CD14-positive monocyte (primary cell): ENCODE results near the gene AKT1S1. TPM values are rescaled to one million over a fixed set of nuclear protein-coding genes. Genes with fewer than 3 reads are reported as not detected.

ENCODE experiments used
- DNase-seq, 3 donors: peaks; one replicate each; pipeline ENCODE4 v3.0.0-alpha.2; 2011 to 2022
- H2AFZ ChIP-seq: 2 replicates; pipeline ENCODE4 v1.6.0; 2012; ENCODE audit warnings: mild to moderate bottlenecking, low read depth, low read length, inconsistent platforms; ENCODE audit not compliant: insufficient read depth, poor library complexity, severe bottlenecking
- H3K27ac ChIP-seq, 2 donors: 1 replicate in 1 of 2; 2 replicates in 1 of 2; pipeline ENCODE4 v1.5.1; 2012 to 2013; ENCODE audit warnings: low read length in 2 of 2, control low read depth in 1 of 2, inconsistent platforms in 1 of 2, low read depth in 1 of 2, mild to moderate bottlenecking in 1 of 2
- H3K27me3 ChIP-seq, 2 donors: one replicate each; pipeline versions ENCODE4 v1.6.0 to v1.6.1; 2011 to 2013; ENCODE audit warnings: low read length in 2 of 2; ENCODE audit not compliant: control insufficient read depth in 2 of 2, insufficient read depth in 2 of 2
- H3K36me3 ChIP-seq, 2 donors: replicated peaks in 1 of 2; 1 replicate in 1 of 2; 2 replicates in 1 of 2; pipeline versions ENCODE4 v1.5.1 to v1.6.1; 2012 to 2013; ENCODE audit warnings: low read length in 2 of 2, control low read depth in 1 of 2, inconsistent platforms in 1 of 2, mild to moderate bottlenecking in 1 of 2; ENCODE audit not compliant: insufficient read depth in 2 of 2, control insufficient read depth in 1 of 2
- H3K4me1 ChIP-seq, 2 donors: 1 replicate in 1 of 2; 2 replicates in 1 of 2; pipeline versions ENCODE4 v1.5.1 to v1.6.1; 2012 to 2013; ENCODE audit warnings: low read length in 2 of 2, control low read depth in 1 of 2, inconsistent platforms in 1 of 2, mild to moderate bottlenecking in 1 of 2, moderate library complexity in 1 of 2; ENCODE audit not compliant: insufficient read depth in 2 of 2, control insufficient read depth in 1 of 2
- H3K4me2 ChIP-seq: replicated peaks from 2 replicates; pipeline ENCODE3; 2012; ENCODE audit warnings: low read length, moderate library complexity, mild to moderate bottlenecking; ENCODE audit not compliant: poor library complexity, severe bottlenecking; ENCODE audit errors: extremely low read depth
- H3K4me3 ChIP-seq, 3 experiments: fragments of 200-600 bp in 1 of 3; sonication (generic) in 1 of 3; replicated peaks in 1 of 3; 1 replicate in 2 of 3; 2 replicates in 1 of 3; pipeline ENCODE4 v1.5.1; 2011 to 2013; ENCODE audit warnings: low read length in 3 of 3, mild to moderate bottlenecking in 3 of 3, control low read depth in 2 of 3, low read depth in 2 of 3, inconsistent platforms in 1 of 3, moderate library complexity in 1 of 3
- H3K79me2 ChIP-seq: 2 replicates; pipeline ENCODE4 v1.6.0; 2012; ENCODE audit warnings: mild to moderate bottlenecking, control low read depth, inconsistent platforms, low read length, moderate library complexity; ENCODE audit not compliant: insufficient read depth
- H3K9ac ChIP-seq: 2 replicates; pipeline ENCODE4 v1.6.0; 2017; ENCODE audit warnings: low read length, mild to moderate bottlenecking; ENCODE audit not compliant: insufficient read depth, poor library complexity, severe bottlenecking
- H3K9me3 ChIP-seq, 2 donors: replicated peaks in 1 of 2; 1 replicate in 1 of 2; 2 replicates in 1 of 2; pipeline versions ENCODE4 v1.5.1 to v1.6.1; 2012 to 2013; ENCODE audit warnings: low read length in 2 of 2, control low read depth in 1 of 2; ENCODE audit not compliant: control insufficient read depth in 1 of 2, insufficient read depth in 1 of 2
- H4K20me1 ChIP-seq: 2 replicates; pipeline ENCODE4 v1.6.0; 2012; ENCODE audit warnings: mild to moderate bottlenecking, low read length, control low read depth, moderate library complexity; ENCODE audit not compliant: insufficient read depth
- H3K27ac Mint-ChIP-seq, 7 donors: one replicate each; pipeline ENCODE4 v1.8.0; 2020; ENCODE audit warnings: mild to moderate bottlenecking in 7 of 7, mixed read lengths in 7 of 7, moderate library complexity in 6 of 7, inconsistent platforms in 2 of 7
- H3K27me3 Mint-ChIP-seq, 3 donors: one replicate each; pipeline ENCODE4 v1.8.0; 2021 to 2022; ENCODE audit warnings: low read depth in 3 of 3, mild to moderate bottlenecking in 3 of 3, mixed read lengths in 3 of 3, moderate library complexity in 3 of 3, inconsistent platforms in 1 of 3
- H3K36me3 Mint-ChIP-seq, 2 donors: one replicate each; pipeline ENCODE4 v1.8.0; 2020; ENCODE audit warnings: mixed read lengths in 2 of 2, inconsistent platforms in 1 of 2, mild to moderate bottlenecking in 1 of 2
- H3K4me1 Mint-ChIP-seq: one replicate; pipeline ENCODE4 v1.8.0; 2020; ENCODE audit warnings: mild to moderate bottlenecking, mixed read lengths
- H3K4me3 Mint-ChIP-seq, 2 donors: one replicate each; pipeline ENCODE4 v1.8.0; 2020; ENCODE audit warnings: mild to moderate bottlenecking in 2 of 2, mixed read lengths in 2 of 2, moderate library complexity in 1 of 2
- H3K9me3 Mint-ChIP-seq, 7 donors: one replicate each; pipeline ENCODE4 v1.8.0; 2020 to 2022; ENCODE audit warnings: mixed read lengths in 7 of 7, mild to moderate bottlenecking in 6 of 7, moderate library complexity in 6 of 7, inconsistent platforms in 2 of 7
- CTCF ChIP-seq: fragments of 200-600 bp; IDR thresholded peaks from one replicate; pipeline ENCODE4 v1.8.0; 2022; ENCODE audit warnings: antibody characterized with exemption, mild to moderate bottlenecking
- WGBS: methylation state at CpG from one replicate; pipeline ENCODE4 v1.1.5; 2013; ENCODE audit warnings: missing lambda C conversion rate; ENCODE audit not compliant: insufficient coverage; 5-methylcytosine and 5-hydroxymethylcytosine counted together
- intact Hi-C, 2 donors: fragments of 100-400 bp; cut with micrococcal nuclease; formaldehyde crosslinking; loops; one replicate each; pipeline versions ENCODE4 v1.15.0 to v1.15.1; 2023
- polyA plus RNA-seq, 3 donors: library from polyadenylated mRNA; depleted of rRNA in 1 of 3; unstranded in 2 of 3; stranded (reverse) in 1 of 3; fragments of 300-500 nt in 2 of 3; fragments of >200 nt in 1 of 3; fragmentation: Illumina TruSeq in 2 of 3; gene quantifications; 1 replicate in 2 of 3; 2 replicates in 1 of 3; pipeline ENCODE4 v1.2.3, GENCODE V29; 2012 to 2021

AKT1S1 gene
- polyA plus RNA-seq, 3 donors: 5.4 to 18.2 (median 6.6) TPM

- Mint-ChIP-seq H3K27ac (no peak overlapping the region), H3K4me1 (peaks cover 7% of the 10 kb centered on the region), H3K27me3 (peaks cover 0 to 2% (median 1%) of the 10 kb centered on the region in 3 donors), H3K4me3 (no peak overlapping the region), H3K9me3 (no peaks in the 10 kb centered on the region), H3K36me3 (peaks cover 43 to 79% of the 10 kb centered on the region in 2 donors)
- Histone ChIP-seq H2AFZ (no peak overlapping the region), H3K4me3 (no peak overlapping the region), H3K4me2 (no peak overlapping the region), H3K4me1 (peaks cover under 1 to 2% of the 10 kb centered on the region in 2 donors), H3K79me2 (peaks cover 19% of the 10 kb centered on the region), H3K9me3 (no peaks in the 10 kb centered on the region), H4K20me1 (peaks cover 80% of the 10 kb centered on the region), H3K9ac (no peak overlapping the region), H3K27me3 (no peaks in the 10 kb centered on the region), H3K36me3 (peaks cover 54 to 75% of the 10 kb centered on the region in 2 donors), H3K27ac (no peak overlapping the region)
- no peak for DNase-seq
- TF ChIP-seq CTCF: no peak
- intact Hi-C loops: no loop called here
- WGBS: 88% methylated on average over 18 of the region's 22 CpGs
These were observed 17.3 kb downstream of the AKT1S1 start for GRCh38 chr19:49859682-49860335.

GRCh38 chr19:49858088-49858985 lies 18.8 kb downstream of the AKT1S1 start:
- peaks cover 45 to 60% of the 10 kb centered on the region in 2 donors for H3K36me3 ChIP-seq
- peaks cover 79% of the 10 kb centered on the region for H4K20me1 ChIP-seq
- H3K4me3 Mint-ChIP-seq: no peak overlapping the region

More at GRCh38 chr19:49858088-49858985, 18.8 kb downstream of the AKT1S1 start:
- Mint-ChIP-seq H3K27me3 (peaks cover 2 to 4% (median 2%) of the 10 kb centered on the region in 3 donors), H3K4me1 (peaks cover 9% of the 10 kb centered on the region), H3K36me3 (peaks cover 31 to 64% of the 10 kb centered on the region in 2 donors), H3K9me3 (no peaks in the 10 kb centered on the region), H3K27ac (no peak overlapping the region)
- Histone ChIP-seq H3K27ac (no peak overlapping the region), H3K9me3 (no peaks in the 10 kb centered on the region), H3K4me1 (no peaks in the 10 kb centered on the region), H3K4me2 (no peak overlapping the region), H3K79me2 (peaks cover 11% of the 10 kb centered on the region), H2AFZ (no peak overlapping the region), H3K4me3 (no peak overlapping the region), H3K27me3 (no peaks in the 10 kb centered on the region), H3K9ac (no peak overlapping the region)
- no peak for DNase-seq
- intact Hi-C loops: no loop called here
- WGBS: 95% methylated on average over 37 of the region's 37 CpGs
- TF ChIP-seq CTCF: no peak
